OCI-M1 (cell line): ENCODE data around the gene GALNS.
"Not testable (repeated sequence)": the region's sequence is repeated elsewhere in the genome, so short reads cannot be mapped to it uniquely, and the experiment has no call there.

Source experiments
- DNase-seq: peaks from one replicate; lab custom pipeline; 2025; lab: John Stamatoyannopoulos, UW

Gene GALNS

GRCh38 chr16:88856828-88857727 is at the start of gene GALNS, which contains the start of gene TRAPPC2L:
Gene GALNS, minus strand, starts transcription at chr16:88856947. Its CDS starts 70 bp downstream, at chr16:88856877.
Gene TRAPPC2L, plus strand, starts transcription at chr16:88857127. Its CDS starts 24 bp downstream, at chr16:88857151.
- DNase-seq: peak; percentile 98

- no peak for DNase-seq
Observed at GRCh38 chr16:88906020-88906419, 49.3 kb upstream of the GALNS start.

GRCh38 chr16:88905563-88905962 is 48.8 kb upstream of the GALNS start:
- DNase-seq: peak; percentile 45

- no peak for DNase-seq
Observed at GRCh38 chr16:88904676-88905365, 48.1 kb upstream of the GALNS start.

- DNase-seq: no peak
Observed at GRCh38 chr16:88903267-88903666, 46.5 kb upstream of the GALNS start.

GRCh38 chr16:88902744-88903143 is 46.0 kb upstream of the GALNS start:
- no peak for DNase-seq

GRCh38 chr16:88901718-88902337 is 45.1 kb upstream of the GALNS start:
- DNase-seq: no peak

GRCh38 chr16:88900662-88901052 is 43.9 kb upstream of the GALNS start:
- DNase-seq: no peak

GRCh38 chr16:88899901-88900661 is 43.3 kb upstream of the GALNS start:
- DNase-seq: no peak

- no peak for DNase-seq
Observed at GRCh38 chr16:88897696-88898425, 41.1 kb upstream of the GALNS start.

GRCh38 chr16:88896238-88897070 is 39.7 kb upstream of the GALNS start:
- no peak for DNase-seq

GRCh38 chr16:88895335-88895734 is 38.6 kb upstream of the GALNS start:
- DNase-seq: no peak

GRCh38 chr16:88894681-88895300 is 38.0 kb upstream of the GALNS start:
- no peak for DNase-seq

- not testable (repeated sequence) for DNase-seq
Observed at GRCh38 chr16:88894266-88894665, 37.5 kb upstream of the GALNS start.

GRCh38 chr16:88893127-88893968 is 36.6 kb upstream of the GALNS start:
- DNase-seq: no peak

GRCh38 chr16:88892065-88892464 is 35.3 kb upstream of the GALNS start:
- DNase-seq: no peak

- DNase-seq: no peak
Observed at GRCh38 chr16:88891083-88891482, 34.3 kb upstream of the GALNS start.

GRCh38 chr16:88889702-88890352 is 33.1 kb upstream of the GALNS start:
- DNase-seq: not testable (repeated sequence)
